GM12878 (cell line): Measurements from ENCODE around the gene DCBLD1. TPM values are rescaled to one million over a fixed set of nuclear protein-coding genes. Genes with fewer than 3 reads are reported as not detected.

ENCODE experiments used
- ATAC-seq: fragments of 200-7000 bp; cut with Tn5 transposase; 3 replicates; pipeline ENCODE4 v1.9.1; 2020; ENCODE audit warnings: mild to moderate bottlenecking, moderate library complexity
- BruUV-seq: library from RNA; stranded (reverse); fragments of 400-500 nt; replicated peaks from 2 replicates; lab custom pipeline; 2021; lab: Mats Ljungman, UMichigan
- CTCF ChIA-PET: fragments of 300-600 bp; sonication (Branson Sonifier 250); formaldehyde crosslinking; extraction: SDS; loops from one replicate; lab custom pipeline; 2021; ENCODE audit warnings: inconsistent platforms; lab: Yijun Ruan, JAX
- POLR2A ChIA-PET: fragments of 350-600 bp; formaldehyde crosslinking; extraction: SDS; loops from one replicate; lab custom pipeline; 2021; ENCODE audit warnings: inconsistent platforms; lab: Charles Lee
- RAD21 ChIA-PET: fragments of 300-600 bp; sonication (Branson Sonifier 250); formaldehyde crosslinking; loops from one replicate; lab custom pipeline; 2023; ENCODE audit warnings: antibody characterized with exemption; ENCODE audit not compliant: unreplicated experiment; lab: Charles Lee
- SMC1A ChIA-PET: fragments of 300-600 bp; sonication (Branson Sonifier 250); formaldehyde crosslinking; loops from one replicate; lab custom pipeline; 2023; ENCODE audit not compliant: unreplicated experiment, uncharacterized antibody; lab: Charles Lee
- DNase-seq: peaks from one replicate; pipeline ENCODE4 v3.0.0-alpha.2; 2011; ENCODE audit warnings: low read depth, low spot score
- FAIRE-seq: peaks from 3 replicates; lab custom pipeline; 2011; peaks lifted over from hg19 to GRCh38; lab: Jason Lieb, UNC
- H2AFZ ChIP-seq: 2 replicates; pipeline ENCODE4 v1.6.0; 2011; ENCODE audit warnings: low read depth, low read length, control low read depth; ENCODE audit not compliant: control insufficient read depth
- H3K27ac ChIP-seq: 2 replicates; pipeline ENCODE4 v1.5.1; 2011; ENCODE audit warnings: control low read depth; ENCODE audit not compliant: control insufficient read depth, insufficient read depth
- H3K27me3 ChIP-seq, 2 experiments: replicated peaks in 1 of 2; 2 replicates each; pipeline versions ENCODE4 v1.6.0 to v1.6.1; 2011; ENCODE audit warnings: low read length in 1 of 2; ENCODE audit not compliant: control insufficient read depth in 2 of 2, insufficient read depth in 2 of 2
- H3K36me3 ChIP-seq, 2 experiments: 2 replicates each; pipeline ENCODE4 v1.5.1; 2011; ENCODE audit warnings: low read length in 1 of 2; ENCODE audit not compliant: control insufficient read depth in 2 of 2, insufficient read depth in 2 of 2
- H3K4me1 ChIP-seq: 2 replicates; pipeline ENCODE4 v1.6.1; 2011; ENCODE audit warnings: mild to moderate bottlenecking, low read length, moderate library complexity, mixed read lengths; ENCODE audit not compliant: control insufficient read depth, insufficient read depth
- H3K4me2 ChIP-seq: 2 replicates; pipeline ENCODE4 v1.6.0; 2011; ENCODE audit warnings: control low read depth; ENCODE audit not compliant: control insufficient read depth, insufficient read depth
- H3K4me3 ChIP-seq: fragments of 200-600 bp; sonication (generic); 2 replicates; pipeline ENCODE4 v1.5.1; 2016
- H3K79me2 ChIP-seq: 2 replicates; pipeline ENCODE4 v1.6.0; 2011; ENCODE audit warnings: low read length; ENCODE audit not compliant: control insufficient read depth, insufficient read depth
- H3K9ac ChIP-seq: 2 replicates; pipeline ENCODE4 v1.8.0; 2011; ENCODE audit warnings: low read length, control low read depth, mixed read lengths; ENCODE audit not compliant: control insufficient read depth, insufficient read depth
- H3K9me3 ChIP-seq: replicated peaks from 3 replicates; pipeline ENCODE4 v1.5.1; 2011; ENCODE audit warnings: mild to moderate bottlenecking, low read length; ENCODE audit not compliant: control insufficient read depth, insufficient read depth
- H4K20me1 ChIP-seq: 2 replicates; pipeline ENCODE4 v1.6.0; 2011; ENCODE audit not compliant: control insufficient read depth, insufficient read depth
- ATF2 ChIP-seq: IDR thresholded peaks from 2 replicates; pipeline ENCODE4 v1.6.1; 2012; ENCODE audit warnings: low read length, inconsistent platforms
- EGR1 ChIP-seq, 2 experiments: IDR thresholded peaks; 1 replicate in 1 of 2; 2 replicates in 1 of 2; pipeline ENCODE4 v1.6.1; 2011 to 2012; ENCODE audit warnings: low read depth in 2 of 2, low read length in 2 of 2, borderline replicate concordance in 1 of 2, mild to moderate bottlenecking in 1 of 2, moderate library complexity in 1 of 2
- MXI1 ChIP-seq: fragments of 150-350 bp; IDR thresholded peaks from 2 replicates; pipeline ENCODE4 v1.6.1; 2011; ENCODE audit warnings: low read depth, mild to moderate bottlenecking, inconsistent platforms, low read length, improper control_type of control experiment
- PRDM15 ChIP-seq: fragments of 450-650 bp; formaldehyde crosslinking; IDR thresholded peaks from 2 replicates; pipeline ENCODE4 v1.4.0; 2020; ENCODE audit warnings: mild to moderate bottlenecking, moderate library complexity
- RCOR1 ChIP-seq: conservative IDR thresholded peaks from 2 replicates; pipeline ENCODE4 v1.6.1; 2012; ENCODE audit warnings: low read depth, low read length, improper control_type of control experiment
- SKIL ChIP-seq: fragments of 450-650 bp; IDR thresholded peaks from 2 replicates; pipeline ENCODE4 v1.6.1; 2017; ENCODE audit warnings: mild to moderate bottlenecking, low read depth, inconsistent platforms; ENCODE audit not compliant: poor library complexity, severe bottlenecking
- WGBS: methylation state at CpG from one replicate; pipeline ENCODE4 v1.1.6; 2016; ENCODE audit warnings: low lambda C conversion rate; ENCODE audit not compliant: insufficient replicate concordance, insufficient coverage; ENCODE audit errors: missing lambda C conversion rate; 5-methylcytosine and 5-hydroxymethylcytosine counted together
- in situ Hi-C: fragments of 300-500 bp; cut with MboI; formaldehyde crosslinking; loops from 9 replicates; pipeline ENCODE4 v1.14.3; 2018; ENCODE audit warnings: mixed read lengths
- intact Hi-C: fragments of 100-400 bp; cut with micrococcal nuclease; formaldehyde crosslinking; loops from one replicate; pipeline ENCODE4 v1.14.2; 2022; ENCODE audit not compliant: unreplicated experiment
- polyA plus RNA-seq, 11 experiments: library from polyadenylated mRNA; depleted of rRNA in 4 of 11; unstranded in 6 of 11; stranded (reverse) in 5 of 11; fragments of >200 nt; fragmentation: Nextera tagmentation in 4 of 11; fragmentation: Illumina TruSeq in 1 of 11; extraction: Ambion mirVana in 4 of 11; extraction: Trizol in 1 of 11; gene quantifications; 1 replicate in 1 of 11; 2 replicates in 10 of 11; pipeline versions ENCODE4 v1.2.1 to v1.2.3, GENCODE V29; 2011 to 2016; ENCODE audit warnings: inconsistent platforms in 2 of 11, missing spikeins in 2 of 11, low read depth in 1 of 11
- total RNA-seq, 4 experiments: library from RNA; depleted of rRNA in 3 of 4; stranded (reverse); fragments of >200 nt in 3 of 4; fragmentation: Illumina TruSeq in 1 of 4; extraction: Trizol in 1 of 4; gene quantifications; 2 replicates each; pipeline versions ENCODE4 v1.2.1 to v1.2.3, GENCODE V29; 2013 to 2021
- TF ChIP-seq, protein P1 (sequence below): fragments of 450-650 bp; IDR thresholded peaks from 2 replicates; pipeline ENCODE4 v1.6.1; 2017; ENCODE audit warnings: mild to moderate bottlenecking, moderate library complexity
- TF ChIP-seq, protein P2 (sequence below): fragments of 450-650 bp; IDR thresholded peaks from 2 replicates; pipeline ENCODE4 v1.6.1; 2017; ENCODE audit warnings: low read depth, mild to moderate bottlenecking, moderate library complexity

DCBLD1 gene
- total and polyA plus RNA-seq, 10 of the 15 experiments (the other 5 are each of a cell fraction or from before 2014, with no cell fraction given) = 0.92 to 9.2 (median 8.3) TPM

GRCh38 chr6:117573006-117573680 is 90.7 kb downstream of the DCBLD1 start:
- H3K9ac ChIP-seq = no peak overlapping the region
- DNase-seq (no peak), ATAC-seq (no peak), FAIRE-seq (no peak)
- ChIA-PET SMC1A (interaction anchor here (1.2 to 1.5 kb wide), 3 partner anchors 13 to 40 kb away, joined by 3 to 5 read pairs (median 4); no protein-coding TSS in a partner anchor), POLR2A (no interaction called here), CTCF (interaction anchor here (0.6 to 1.8 kb wide), 7 partner anchors 15 to 123 kb away, joined by 3 to 9 read pairs (median 3); no protein-coding TSS in a partner anchor), RAD21 (no interaction called here)
- H3K4me3 ChIP-seq = no peak overlapping the region
- no peaks in the 10 kb centered on the region for H3K79me2 ChIP-seq
- BruUV-seq = no TSS peak
- H3K4me1 ChIP-seq = no peaks in the 10 kb centered on the region
- H3K27me3 ChIP-seq = no peaks in the 10 kb centered on the region
- intact Hi-C loops = no loop called here
- no peak overlapping the region for H3K27ac ChIP-seq
- 96% methylated on average over 5 of the region's 5 CpGs for WGBS
- peaks cover 0 to 27% of the 10 kb centered on the region in 2 experiments; a peak in 3 of 4 replicates for H3K36me3 ChIP-seq
- in situ Hi-C loops = no loop called here
- no peak overlapping the region for H3K4me2 ChIP-seq
- H4K20me1 ChIP-seq = no peaks in the 10 kb centered on the region
- no peak overlapping the region for H2AFZ ChIP-seq
- no peaks in the 10 kb centered on the region for H3K9me3 ChIP-seq
- TF ChIP-seq MXI1 = no peak
- TF ChIP-seq SKIL = no peak
- no peak for TF ChIP-seq ATF2
- TF ChIP-seq, protein P1, sequence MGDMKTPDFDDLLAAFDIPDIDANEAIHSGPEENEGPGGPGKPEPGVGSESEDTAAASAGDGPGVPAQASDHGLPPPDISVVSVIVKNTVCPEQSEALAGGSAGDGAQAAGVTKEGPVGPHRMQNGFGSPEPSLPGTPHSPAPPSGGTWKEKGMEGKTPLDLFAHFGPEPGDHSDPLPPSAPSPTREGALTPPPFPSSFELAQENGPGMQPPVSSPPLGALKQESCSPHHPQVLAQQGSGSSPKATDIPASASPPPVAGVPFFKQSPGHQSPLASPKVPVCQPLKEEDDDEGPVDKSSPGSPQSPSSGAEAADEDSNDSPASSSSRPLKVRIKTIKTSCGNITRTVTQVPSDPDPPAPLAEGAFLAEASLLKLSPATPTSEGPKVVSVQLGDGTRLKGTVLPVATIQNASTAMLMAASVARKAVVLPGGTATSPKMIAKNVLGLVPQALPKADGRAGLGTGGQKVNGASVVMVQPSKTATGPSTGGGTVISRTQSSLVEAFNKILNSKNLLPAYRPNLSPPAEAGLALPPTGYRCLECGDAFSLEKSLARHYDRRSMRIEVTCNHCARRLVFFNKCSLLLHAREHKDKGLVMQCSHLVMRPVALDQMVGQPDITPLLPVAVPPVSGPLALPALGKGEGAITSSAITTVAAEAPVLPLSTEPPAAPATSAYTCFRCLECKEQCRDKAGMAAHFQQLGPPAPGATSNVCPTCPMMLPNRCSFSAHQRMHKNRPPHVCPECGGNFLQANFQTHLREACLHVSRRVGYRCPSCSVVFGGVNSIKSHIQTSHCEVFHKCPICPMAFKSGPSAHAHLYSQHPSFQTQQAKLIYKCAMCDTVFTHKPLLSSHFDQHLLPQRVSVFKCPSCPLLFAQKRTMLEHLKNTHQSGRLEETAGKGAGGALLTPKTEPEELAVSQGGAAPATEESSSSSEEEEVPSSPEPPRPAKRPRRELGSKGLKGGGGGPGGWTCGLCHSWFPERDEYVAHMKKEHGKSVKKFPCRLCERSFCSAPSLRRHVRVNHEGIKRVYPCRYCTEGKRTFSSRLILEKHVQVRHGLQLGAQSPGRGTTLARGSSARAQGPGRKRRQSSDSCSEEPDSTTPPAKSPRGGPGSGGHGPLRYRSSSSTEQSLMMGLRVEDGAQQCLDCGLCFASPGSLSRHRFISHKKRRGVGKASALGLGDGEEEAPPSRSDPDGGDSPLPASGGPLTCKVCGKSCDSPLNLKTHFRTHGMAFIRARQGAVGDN = no peak
- TF ChIP-seq RCOR1 = no peak
- TF ChIP-seq, protein P2, sequence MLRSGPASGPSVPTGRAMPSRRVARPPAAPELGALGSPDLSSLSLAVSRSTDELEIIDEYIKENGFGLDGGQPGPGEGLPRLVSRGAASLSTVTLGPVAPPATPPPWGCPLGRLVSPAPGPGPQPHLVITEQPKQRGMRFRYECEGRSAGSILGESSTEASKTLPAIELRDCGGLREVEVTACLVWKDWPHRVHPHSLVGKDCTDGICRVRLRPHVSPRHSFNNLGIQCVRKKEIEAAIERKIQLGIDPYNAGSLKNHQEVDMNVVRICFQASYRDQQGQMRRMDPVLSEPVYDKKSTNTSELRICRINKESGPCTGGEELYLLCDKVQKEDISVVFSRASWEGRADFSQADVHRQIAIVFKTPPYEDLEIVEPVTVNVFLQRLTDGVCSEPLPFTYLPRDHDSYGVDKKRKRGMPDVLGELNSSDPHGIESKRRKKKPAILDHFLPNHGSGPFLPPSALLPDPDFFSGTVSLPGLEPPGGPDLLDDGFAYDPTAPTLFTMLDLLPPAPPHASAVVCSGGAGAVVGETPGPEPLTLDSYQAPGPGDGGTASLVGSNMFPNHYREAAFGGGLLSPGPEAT = no peak
- TF ChIP-seq PRDM15 (CRISPR knock-in tag) = no peak
- TF ChIP-seq EGR1 (IDR thresholded peaks at IDR 0.05; ENCODE audit: borderline replicate concordance in 1 of 2, low read depth in 2 of 2, low read length in 2 of 2) = no peak
